WTC11 (cell line): ENCODE measurements around the gene FHIP1B. TPM values are rescaled to one million over a fixed set of nuclear protein-coding genes. Genes with fewer than 3 reads are reported as not detected.

Experiments
- ATAC-seq: fragments of 200-7000 bp; cut with Tn5 transposase; 2 replicates; pipeline ENCODE4 v1.10.0; 2021; ENCODE audit warnings: mild to moderate bottlenecking, moderate library complexity
- CTCF ChIA-PET: fragments of 300-600 bp; sonication (Branson Sonifier 250); formaldehyde crosslinking; loops from one replicate; lab custom pipeline; 2021; ENCODE audit warnings: antibody characterized with exemption; lab: Charles Lee
- POLR2A ChIA-PET: fragments of 350-600 bp; sonication (Branson Sonifier 250); formaldehyde crosslinking; loops from one replicate; lab custom pipeline; 2021; ENCODE audit warnings: antibody characterized with exemption; lab: Charles Lee
- DNase-seq: peaks from one replicate; pipeline ENCODE4 v3.0.0; 2021; ENCODE audit warnings: low spot score
- H3K27ac Mint-ChIP-seq: 2 replicates; pipeline ENCODE4 v1.8.0; 2021; ENCODE audit warnings: mixed read lengths
- H3K27me3 Mint-ChIP-seq: 2 replicates; pipeline ENCODE4 v1.8.0; 2021; ENCODE audit warnings: low read depth, mild to moderate bottlenecking, moderate library complexity, mixed read lengths
- H3K36me3 Mint-ChIP-seq: 2 replicates; pipeline ENCODE4 v1.8.0; 2021; ENCODE audit warnings: mixed read lengths
- H3K4me1 Mint-ChIP-seq: 2 replicates; pipeline ENCODE4 v1.8.0; 2022; ENCODE audit warnings: mixed read lengths
- H3K4me3 Mint-ChIP-seq: 2 replicates; pipeline ENCODE4 v1.8.0; 2021; ENCODE audit warnings: mild to moderate bottlenecking, moderate library complexity, mixed read lengths
- H3K9me3 Mint-ChIP-seq: 2 replicates; pipeline ENCODE4 v1.8.0; 2021; ENCODE audit warnings: mixed read lengths
- ATF1 ChIP-seq: sonication (generic); formaldehyde crosslinking; IDR thresholded peaks from 2 replicates; pipeline ENCODE4 v1.8.1; 2023; ENCODE audit warnings: mild to moderate bottlenecking, moderate library complexity, missing genetic modification reagents
- ATF6 ChIP-seq: sonication (generic); formaldehyde crosslinking; IDR thresholded peaks from 2 replicates; pipeline ENCODE4 v1.8.1; 2023; ENCODE audit warnings: mild to moderate bottlenecking, missing genetic modification reagents
- CBFB ChIP-seq: sonication (generic); formaldehyde crosslinking; IDR thresholded peaks from 2 replicates; pipeline ENCODE4 v1.8.1; 2022; ENCODE audit warnings: mild to moderate bottlenecking, low read depth, missing genetic modification reagents
- E2F1 ChIP-seq: sonication (generic); formaldehyde crosslinking; IDR thresholded peaks from 2 replicates; pipeline ENCODE4 v1.8.0; 2022; ENCODE audit warnings: mild to moderate bottlenecking, missing genetic modification reagents
- ELF4 ChIP-seq: sonication (generic); formaldehyde crosslinking; IDR thresholded peaks from 2 replicates; pipeline ENCODE4 v1.8.1; 2022; ENCODE audit warnings: low read depth, mild to moderate bottlenecking, moderate library complexity, missing genetic modification reagents
- ETV6 ChIP-seq: sonication (generic); formaldehyde crosslinking; IDR thresholded peaks from 2 replicates; pipeline ENCODE4 v1.8.1; 2022; ENCODE audit warnings: mild to moderate bottlenecking, missing genetic modification reagents
- MYBL2 ChIP-seq: sonication (generic); formaldehyde crosslinking; IDR thresholded peaks from 2 replicates; pipeline ENCODE4 v1.8.1; 2023; ENCODE audit warnings: mild to moderate bottlenecking, moderate library complexity, missing genetic modification reagents
- PRDM15 ChIP-seq: sonication (generic); formaldehyde crosslinking; IDR thresholded peaks from 2 replicates; pipeline ENCODE4 v1.8.0; 2022; ENCODE audit warnings: missing genetic modification reagents
- ZBTB43 ChIP-seq: sonication (generic); formaldehyde crosslinking; IDR thresholded peaks from 2 replicates; pipeline ENCODE4 v1.8.1; 2023; ENCODE audit warnings: mild to moderate bottlenecking, missing genetic modification reagents
- ZNF232 ChIP-seq: sonication (generic); formaldehyde crosslinking; IDR thresholded peaks from 2 replicates; pipeline ENCODE4 v1.8.0; 2022; ENCODE audit warnings: mild to moderate bottlenecking, missing genetic modification reagents
- ZNF423 ChIP-seq: fragments of 250-450 bp; sonication (Bioruptor Pico); IDR thresholded peaks from 2 replicates; pipeline ENCODE4 v2.1.2; 2022; ENCODE audit warnings: mild to moderate bottlenecking, moderate library complexity
- ZNF512 ChIP-seq: sonication (generic); formaldehyde crosslinking; IDR thresholded peaks from 2 replicates; pipeline ENCODE4 v1.8.1; 2022; ENCODE audit warnings: missing genetic modification reagents, borderline replicate concordance
- ZNF671 ChIP-seq: fragments of 250-450 bp; sonication (Bioruptor Pico); IDR thresholded peaks from 2 replicates; pipeline ENCODE4 v1.8.0; 2021; ENCODE audit warnings: mild to moderate bottlenecking
- total RNA-seq: library from RNA; stranded (reverse); gene quantifications from 3 replicates; pipeline ENCODE4 v1.2.3, GENCODE V29; 2021

FHIP1B gene
- total RNA-seq, 1 experiment from 2014 or later: 24.8 TPM

DNA sequence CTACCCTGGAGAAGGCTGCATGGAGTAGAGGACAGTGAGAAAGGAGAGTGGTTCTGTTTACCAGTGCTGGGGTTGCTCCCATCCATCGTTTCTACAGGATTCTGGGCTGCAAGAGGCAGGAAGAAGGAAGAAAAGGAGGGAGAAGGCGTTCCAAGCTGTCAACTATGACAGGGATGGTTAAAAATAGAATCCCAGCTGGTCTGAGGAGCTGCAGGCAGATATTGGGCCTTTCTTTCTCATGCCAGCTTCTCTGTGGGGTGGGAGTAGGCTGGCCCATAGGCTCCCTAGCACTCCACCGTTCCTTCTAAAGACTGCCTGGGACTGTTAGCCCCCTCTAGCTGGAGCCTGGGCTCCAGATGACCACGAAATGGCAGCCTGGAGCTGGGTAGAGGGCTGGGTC lies 38.8 kb upstream of the FHIP1B start:
- TF ChIP-seq ETV6 (CRISPR knock-in tag): no peak
- no peak overlapping the region for H3K4me3 Mint-ChIP-seq
- H3K36me3 Mint-ChIP-seq: no peaks in the 10 kb centered on the region
- H3K4me1 Mint-ChIP-seq: peaks cover 7% of the 10 kb centered on the region; the same call in 1 of the 2 replicates
- peaks cover 62% of the 10 kb centered on the region for H3K27me3 Mint-ChIP-seq
- DNase-seq (no peak), ATAC-seq (peak; percentile 38; the same call in 1 of the 2 replicates)
- H3K27ac Mint-ChIP-seq: no peak overlapping the region
- ChIA-PET CTCF (interaction anchor here (0.8 to 2.9 kb wide), 9 partner anchors 9 to 170 kb away, joined by 3 to 12 read pairs (median 8); no protein-coding TSS in a partner anchor), POLR2A (no interaction called here)
- H3K9me3 Mint-ChIP-seq: no peaks in the 10 kb centered on the region

DNA sequence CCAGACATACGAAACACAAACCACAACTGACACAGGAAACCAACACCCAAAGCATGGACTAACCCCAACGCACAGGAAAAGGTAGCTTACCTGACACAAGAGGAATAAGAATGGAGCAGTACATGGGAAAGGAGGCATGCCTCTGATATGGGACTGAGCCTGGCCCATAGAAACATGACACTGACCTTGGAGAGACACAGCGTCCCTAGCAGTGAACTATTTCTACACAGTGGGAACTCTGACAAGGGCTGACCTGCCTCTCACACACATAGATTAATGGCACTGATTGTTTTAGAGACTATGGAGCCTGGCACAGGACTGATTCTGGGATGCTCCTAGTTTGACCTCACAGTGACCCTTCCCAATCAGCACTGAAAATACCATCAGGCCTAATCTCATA lies 37.2 kb upstream of the FHIP1B start:
- ChIA-PET CTCF (interaction anchor here (1.4 to 5.8 kb wide), 8 partner anchors 10 to 91 kb away, joined by 3 to 82 read pairs (median 18); partner anchors contain the start of gene CCKBR), POLR2A (no interaction called here)
- H3K4me3 Mint-ChIP-seq: no peak overlapping the region
- peaks cover 7% of the 10 kb centered on the region; the same call in 1 of the 2 replicates for H3K4me1 Mint-ChIP-seq
- no peak for DNase-seq
- ATAC-seq: no peak; the same call in 1 of the 2 replicates
- H3K27ac Mint-ChIP-seq: no peak overlapping the region
- H3K9me3 Mint-ChIP-seq: no peaks in the 10 kb centered on the region
- no peaks in the 10 kb centered on the region for H3K36me3 Mint-ChIP-seq
- TF ChIP-seq ELF4 (CRISPR knock-in tag): no peak
- TF ChIP-seq CBFB: no peak
- no peak for TF ChIP-seq ZNF512 (CRISPR knock-in tag)
- TF ChIP-seq ZNF671 (CRISPR knock-in tag): no peak
- TF ChIP-seq MYBL2 (CRISPR knock-in tag): no peak
- no peak for TF ChIP-seq ZNF232
- no peak for TF ChIP-seq ATF6 (CRISPR knock-in tag)
- TF ChIP-seq ATF1 (CRISPR knock-in tag): no peak
- H3K27me3 Mint-ChIP-seq: peaks cover 47% of the 10 kb centered on the region

GRCh38 chr11:6270584-6271246 lies 36.3 kb upstream of the FHIP1B start:
- no peak for DNase-seq
- no peak overlapping the region for H3K27ac Mint-ChIP-seq
- H3K4me3 Mint-ChIP-seq: no peak overlapping the region
- H3K9me3 Mint-ChIP-seq: no peaks in the 10 kb centered on the region
- H3K4me1 Mint-ChIP-seq: peaks cover 7% of the 10 kb centered on the region; the same call in 1 of the 2 replicates
- H3K27me3 Mint-ChIP-seq: peaks cover 38% of the 10 kb centered on the region
- H3K36me3 Mint-ChIP-seq: no peaks in the 10 kb centered on the region
- peak; percentile 30 for ATAC-seq
- POLR2A ChIA-PET: no interaction called here
- peak; percentile 88 for TF ChIP-seq PRDM15 (CRISPR knock-in tag)
- no peak for TF ChIP-seq E2F1
- TF ChIP-seq ZNF423: no peak
- TF ChIP-seq ZBTB43 (CRISPR knock-in tag): 0 out of 2 replicates have a peak, but pooled peaks have one; percentile 2
- CTCF ChIA-PET: interaction anchor here (0.8 to 5.8 kb wide), 9 partner anchors 11 to 92 kb away, joined by 3 to 82 read pairs (median 18); partner anchors contain the start of gene CCKBR
